Embryonic facial prominence (tissue), 1 donor: ENCODE data around the gene CARD18.

Source experiments
- DNase-seq: peaks from one replicate; pipeline ENCODE4 v3.0.0-alpha.2; 2016; ENCODE audit errors: extremely low spot score

CARD18 gene

GRCh38 chr11:105139669-105140068 is at the start of gene CARD18:
CARD18 (minus strand) TSS chr11:105139769; CDS start chr11:105139726, 43 bp downstream.
- no peak for DNase-seq

- DNase-seq, result no peak
Observed at GRCh38 chr11:105183987-105184386, 44.4 kb upstream of the CARD18 start.

- no peak for DNase-seq
Observed at GRCh38 chr11:105183426-105183825, 43.9 kb upstream of the CARD18 start.

GRCh38 chr11:105181521-105181920 is 42.0 kb upstream of the CARD18 start:
- no peak for DNase-seq

- DNase-seq, result no peak
Observed at GRCh38 chr11:105181100-105181499, 41.5 kb upstream of the CARD18 start.

GRCh38 chr11:105179542-105180278 is 40.1 kb upstream of the CARD18 start:
- no peak for DNase-seq

- DNase-seq, result no peak
Observed at GRCh38 chr11:105177658-105178057, 38.1 kb upstream of the CARD18 start.

- no peak for DNase-seq
Observed at GRCh38 chr11:105168457-105168856, 28.9 kb upstream of the CARD18 start.

- no peak for DNase-seq
Observed at GRCh38 chr11:105167244-105167643, 27.7 kb upstream of the CARD18 start.

- no peak for DNase-seq
Observed at GRCh38 chr11:105164208-105164607, 24.6 kb upstream of the CARD18 start.

GRCh38 chr11:105162506-105162905 is 22.9 kb upstream of the CARD18 start:
- DNase-seq, result no peak

- DNase-seq, result no peak
Observed at GRCh38 chr11:105158436-105158835, 18.9 kb upstream of the CARD18 start.

GRCh38 chr11:105156720-105157119 is 17.2 kb upstream of the CARD18 start:
- DNase-seq, result no peak

GRCh38 chr11:105156231-105156630 is 16.7 kb upstream of the CARD18 start:
- no peak for DNase-seq

- DNase-seq, result no peak
Observed at GRCh38 chr11:105155679-105156078, 16.1 kb upstream of the CARD18 start.

GRCh38 chr11:105153392-105153791 is 13.8 kb upstream of the CARD18 start:
- DNase-seq, result no peak

GRCh38 chr11:105152560-105152959 is 13.0 kb upstream of the CARD18 start:
- no peak for DNase-seq

- no peak for DNase-seq
Observed at GRCh38 chr11:105152021-105152512, 12.5 kb upstream of the CARD18 start.

GRCh38 chr11:105149477-105149876 is 9.9 kb upstream of the CARD18 start:
- DNase-seq, result no peak

GRCh38 chr11:105148241-105148640 is 8.7 kb upstream of the CARD18 start:
- no peak for DNase-seq

- no peak for DNase-seq
Observed at GRCh38 chr11:105144887-105145286, 5.3 kb upstream of the CARD18 start.

GRCh38 chr11:105142167-105142566 is 2.6 kb upstream of the CARD18 start:
- DNase-seq, result no peak

- DNase-seq, result no peak
Observed at GRCh38 chr11:105137286-105137685, 2.3 kb downstream of the CARD18 start.

GRCh38 chr11:105135883-105136282 is 3.7 kb downstream of the CARD18 start:
- no peak for DNase-seq
